Choroid plexus epithelial cell (primary cell): Measurements from ENCODE around the gene RGL3.

Experiments
- DNase-seq: peaks from one replicate; pipeline ENCODE4 v3.0.0-alpha.2; 2010; ENCODE audit warnings: low read depth
- H3K4me3 ChIP-seq: 2 replicates; pipeline ENCODE4 v1.5.1; 2011; ENCODE audit warnings: low read depth, mild to moderate bottlenecking, control low read depth, low read length, moderate library complexity
- TF ChIP-seq, protein P1 (sequence below): conservative IDR thresholded peaks from 2 replicates; pipeline ENCODE4 v1.5.1; 2011; ENCODE audit warnings: low read depth, mild to moderate bottlenecking, control low read depth, inconsistent platforms, low read length, moderate library complexity

The RGL3 gene

DNA sequence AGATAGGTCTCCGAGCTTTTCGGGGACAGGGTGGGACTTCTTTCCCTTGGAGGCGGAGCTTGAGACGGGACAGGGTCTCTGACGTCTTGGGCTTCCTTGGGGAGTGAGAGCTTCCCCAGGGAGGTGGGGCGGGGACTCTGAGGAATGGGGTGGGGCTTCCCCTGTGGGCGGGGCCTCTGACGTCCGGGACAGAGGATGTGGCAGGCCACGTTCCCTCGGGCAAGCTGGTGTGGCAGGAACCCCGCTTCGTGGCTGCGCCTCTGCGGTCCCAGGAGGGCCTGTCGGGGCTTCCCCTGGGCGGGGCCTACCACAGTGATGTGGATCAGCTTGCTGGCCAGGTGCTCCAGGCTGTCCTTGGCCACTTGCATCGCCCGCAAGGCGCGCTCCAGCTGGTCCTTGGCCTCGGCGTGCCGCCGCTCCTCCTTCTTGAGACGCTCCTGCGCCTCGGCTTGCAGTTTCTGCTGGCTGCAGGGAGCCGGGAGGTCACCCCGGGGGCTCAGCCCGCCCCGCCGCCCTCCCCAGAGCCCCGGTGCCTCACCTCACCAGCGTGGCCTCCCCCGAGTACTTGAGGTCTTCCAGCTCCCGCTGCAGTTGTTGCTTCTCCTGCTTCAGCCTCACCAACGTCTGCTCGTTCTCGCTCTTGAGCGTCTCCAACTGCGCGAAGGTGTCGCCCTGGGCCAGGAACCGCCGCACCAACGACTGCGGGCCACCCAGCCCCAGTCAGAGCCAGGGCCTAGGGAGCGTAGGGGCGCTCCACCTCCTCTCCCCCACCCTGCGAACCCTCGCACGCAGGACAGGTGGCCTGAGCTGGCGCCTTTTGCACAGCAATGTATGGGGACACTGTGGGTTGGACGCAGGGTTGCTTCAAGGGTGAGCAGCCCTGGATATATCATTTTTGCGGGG, 3.3 kb upstream of the RGL3 start:
- TF ChIP-seq, protein P1, sequence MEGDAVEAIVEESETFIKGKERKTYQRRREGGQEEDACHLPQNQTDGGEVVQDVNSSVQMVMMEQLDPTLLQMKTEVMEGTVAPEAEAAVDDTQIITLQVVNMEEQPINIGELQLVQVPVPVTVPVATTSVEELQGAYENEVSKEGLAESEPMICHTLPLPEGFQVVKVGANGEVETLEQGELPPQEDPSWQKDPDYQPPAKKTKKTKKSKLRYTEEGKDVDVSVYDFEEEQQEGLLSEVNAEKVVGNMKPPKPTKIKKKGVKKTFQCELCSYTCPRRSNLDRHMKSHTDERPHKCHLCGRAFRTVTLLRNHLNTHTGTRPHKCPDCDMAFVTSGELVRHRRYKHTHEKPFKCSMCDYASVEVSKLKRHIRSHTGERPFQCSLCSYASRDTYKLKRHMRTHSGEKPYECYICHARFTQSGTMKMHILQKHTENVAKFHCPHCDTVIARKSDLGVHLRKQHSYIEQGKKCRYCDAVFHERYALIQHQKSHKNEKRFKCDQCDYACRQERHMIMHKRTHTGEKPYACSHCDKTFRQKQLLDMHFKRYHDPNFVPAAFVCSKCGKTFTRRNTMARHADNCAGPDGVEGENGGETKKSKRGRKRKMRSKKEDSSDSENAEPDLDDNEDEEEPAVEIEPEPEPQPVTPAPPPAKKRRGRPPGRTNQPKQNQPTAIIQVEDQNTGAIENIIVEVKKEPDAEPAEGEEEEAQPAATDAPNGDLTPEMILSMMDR, result no peak
- H3K4me3 ChIP-seq, result no peak overlapping the region
- peak; percentile 26 for DNase-seq

DNA sequence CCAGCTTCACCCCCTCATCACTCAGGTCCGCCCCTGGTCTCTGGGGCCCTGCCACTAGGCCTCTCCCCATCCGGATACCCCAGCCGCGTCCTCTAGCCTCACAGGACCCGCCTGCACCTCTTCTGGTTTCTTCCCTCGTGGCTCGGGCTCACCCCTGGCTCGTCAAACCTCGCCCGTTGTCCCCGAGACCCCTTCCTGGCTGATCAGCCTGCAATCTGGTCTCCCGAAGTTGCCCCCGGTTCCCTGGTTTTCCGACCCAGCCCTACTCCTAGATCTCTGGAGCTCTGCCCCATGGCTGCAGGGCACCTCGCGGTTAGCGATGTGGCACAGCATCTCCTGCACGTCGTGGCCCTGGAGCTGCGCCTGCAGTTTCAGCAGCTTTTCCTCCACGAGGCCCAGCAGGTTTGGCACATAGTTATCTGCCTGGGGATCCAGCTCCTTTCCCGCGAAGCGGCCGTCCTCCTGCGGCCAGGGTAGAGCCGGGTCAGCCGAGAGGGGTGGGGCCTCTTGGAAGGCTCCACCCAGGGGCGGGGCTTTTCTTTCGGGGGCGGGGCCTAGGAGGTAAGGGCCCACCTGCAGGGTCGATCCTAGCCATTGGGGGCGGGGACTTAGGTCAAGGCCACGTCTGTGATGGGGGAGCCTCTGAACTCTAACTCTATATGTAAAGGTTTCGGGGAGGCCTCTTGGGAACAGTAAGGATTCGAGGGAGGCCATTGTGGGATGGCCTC, 2.4 kb upstream of the RGL3 start:
- no peak overlapping the region for H3K4me3 ChIP-seq
- TF ChIP-seq, protein P1, result no peak
- no peak for DNase-seq

DNA sequence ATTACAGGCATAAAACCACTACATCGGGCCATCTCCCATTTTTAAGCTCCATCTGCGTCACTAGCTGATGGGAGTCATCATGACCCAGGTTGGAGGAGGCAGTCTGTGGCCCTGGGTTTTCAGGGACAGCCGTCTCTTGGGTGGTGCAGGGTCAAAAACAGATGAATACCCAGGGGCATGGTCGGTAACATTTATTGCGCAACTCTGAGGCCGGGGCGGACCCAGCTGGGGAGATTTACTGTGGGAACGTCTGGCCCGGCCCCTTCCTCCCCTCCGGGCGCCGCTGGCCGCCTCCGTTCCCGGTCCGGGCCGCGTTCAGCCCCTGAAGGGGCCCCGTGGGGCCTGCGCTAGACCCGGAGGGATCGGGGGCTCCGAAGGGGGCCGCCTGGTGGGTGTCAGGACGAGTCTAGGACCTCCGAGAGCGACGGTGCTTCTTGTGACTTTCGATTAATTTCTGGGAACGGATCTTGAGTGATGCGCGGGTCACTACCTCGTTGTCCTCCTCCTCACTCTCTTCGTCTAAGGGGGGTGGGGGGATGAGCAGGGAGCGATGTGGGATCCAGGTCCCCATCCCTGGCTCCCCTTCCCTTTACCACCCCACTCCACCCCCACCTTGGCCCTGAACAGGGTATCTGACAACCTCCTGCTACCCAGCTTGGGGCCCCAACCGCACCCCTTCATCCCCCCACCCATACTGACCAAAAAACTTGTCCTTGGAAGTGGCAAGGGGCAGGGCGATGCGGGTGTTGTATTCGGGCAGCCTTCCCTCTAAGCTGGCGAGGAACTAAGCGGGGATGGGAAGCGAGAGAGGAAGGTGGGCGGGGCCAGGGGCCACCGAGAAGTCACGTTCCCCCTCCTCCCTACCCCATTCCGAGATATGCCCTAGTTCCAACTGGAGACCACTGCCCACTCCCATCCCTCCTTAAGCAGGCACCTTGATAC, 1.6 kb upstream of the RGL3 start:
- TF ChIP-seq, protein P1, result no peak
- no peak for DNase-seq
- peak overlapping the region; percentile 30 for H3K4me3 ChIP-seq

DNA sequence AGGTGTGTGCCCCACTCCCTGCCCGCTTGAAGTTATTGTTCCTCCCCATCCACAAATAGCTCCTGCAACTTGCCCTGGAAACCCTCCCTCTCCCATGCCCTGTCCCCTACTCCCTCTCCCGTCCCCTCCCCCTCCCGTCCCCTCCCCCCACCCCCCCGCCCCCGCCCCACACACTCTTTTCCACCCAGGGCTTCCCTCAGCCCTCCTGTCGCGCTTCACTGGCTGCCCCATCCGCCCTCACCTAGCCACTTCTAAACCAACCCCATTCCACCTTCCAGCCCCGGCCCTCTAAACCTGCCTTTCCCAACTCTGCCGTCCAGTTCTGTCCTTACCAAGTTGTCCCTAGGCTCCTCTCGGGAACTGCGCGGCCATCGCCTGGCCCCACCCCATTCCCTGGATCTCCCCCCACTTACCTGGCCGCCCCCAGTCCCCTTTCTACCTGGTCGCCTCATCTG, 993 bp downstream of the RGL3 start:
- H3K4me3 ChIP-seq, result no peak overlapping the region
- no peak for DNase-seq
- TF ChIP-seq, protein P1, result no peak

DNA sequence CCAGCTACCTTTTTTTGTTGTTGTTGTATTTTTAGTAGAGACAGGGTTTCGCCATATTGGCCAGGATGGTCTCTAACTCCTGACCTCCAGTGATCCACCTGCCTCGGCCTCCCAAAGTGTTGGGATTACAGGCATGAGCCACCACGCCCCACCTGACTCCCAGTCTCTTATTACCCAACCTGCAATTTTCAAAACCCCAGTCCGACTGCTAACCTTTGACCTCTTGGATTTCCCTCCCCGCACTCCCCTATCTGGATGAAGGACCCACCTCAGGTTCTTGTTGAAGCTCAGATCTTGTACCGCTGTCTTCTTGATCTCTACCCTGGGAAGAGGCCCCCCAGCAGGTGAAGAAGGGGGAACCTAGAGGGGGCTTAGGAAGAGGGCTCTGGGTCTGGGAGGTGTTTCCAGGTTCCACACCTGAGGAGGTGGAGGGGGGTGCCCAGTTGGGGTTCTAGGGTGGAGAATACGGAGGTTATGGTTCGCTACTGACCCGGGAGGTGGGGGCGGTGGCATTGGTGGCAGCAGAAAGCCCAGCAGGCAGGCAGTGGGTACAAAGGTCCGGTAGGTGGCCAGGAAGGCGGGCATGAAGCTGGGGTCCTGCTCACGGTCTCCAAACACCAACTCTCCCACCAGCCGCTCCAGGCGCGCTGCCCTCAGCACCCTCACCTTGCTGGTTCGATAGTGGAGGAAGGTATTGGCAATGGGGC, 2.6 kb downstream of the RGL3 start:
- no peak for DNase-seq
- no peak overlapping the region for H3K4me3 ChIP-seq
- TF ChIP-seq, protein P1, result no peak

DNA sequence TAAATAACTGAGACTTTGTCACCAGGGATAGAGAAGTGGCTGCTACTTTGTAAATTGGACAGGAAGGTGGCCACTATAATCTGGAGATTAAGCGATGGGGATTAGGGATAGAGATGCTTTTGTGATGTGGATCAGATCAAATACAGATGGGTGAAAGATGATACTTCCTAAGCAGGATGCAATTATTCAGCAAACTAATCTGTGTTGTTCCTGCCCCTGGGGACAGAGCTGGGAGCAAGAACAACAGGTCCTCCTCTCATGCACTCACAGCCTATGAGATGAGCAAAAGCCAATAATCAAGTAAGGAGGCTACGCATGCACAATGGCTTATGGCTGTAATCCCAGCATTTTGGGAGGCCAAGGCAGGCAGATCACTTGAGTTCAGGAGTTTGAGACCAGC, 4.6 kb downstream of the RGL3 start:
- no peak for DNase-seq
- H3K4me3 ChIP-seq, result no peak overlapping the region
- TF ChIP-seq, protein P1, result no peak
